IMR-90 (cell line): ENCODE results near the gene RBM34. TPM values are rescaled to one million over a fixed set of nuclear protein-coding genes. Genes with fewer than 3 reads are reported as not detected.

ENCODE experiments used
- ATAC-seq: fragments of 200-7000 bp; cut with Tn5 transposase; 2 replicates; pipeline ENCODE4 v1.9.1; 2020; ENCODE audit warnings: low read depth, mild to moderate bottlenecking, moderate library complexity
- BruUV-seq: library from RNA; stranded (reverse); fragments of 400-500 nt; replicated peaks from 2 replicates; lab custom pipeline; 2021; lab: Mats Ljungman, UMichigan
- CTCF ChIA-PET: fragments of 300-600 bp; formaldehyde crosslinking; extraction: SDS; loops from one replicate; lab custom pipeline; 2021; ENCODE audit warnings: antibody characterized with exemption; lab: Yijun Ruan, JAX
- POLR2A ChIA-PET: fragments of 300-600 bp; sonication (Branson Sonifier 250); formaldehyde crosslinking; loops from one replicate; lab custom pipeline; 2022; ENCODE audit warnings: antibody characterized with exemption; ENCODE audit not compliant: unreplicated experiment; lab: Charles Lee
- DNase-seq: peaks from one replicate; pipeline ENCODE4 v3.0.0; 2013
- H2AFZ ChIP-seq: replicated peaks from 2 replicates; pipeline ENCODE3; 2013; ENCODE audit warnings: low read length, mild to moderate bottlenecking; ENCODE audit not compliant: poor library complexity
- H2AK5ac ChIP-seq: 2 replicates; pipeline ENCODE4 v1.6.1; 2013; ENCODE audit warnings: low read depth, low read length, inconsistent platforms
- H2AK9ac ChIP-seq: replicated peaks from 2 replicates; pipeline ENCODE3; 2013; ENCODE audit warnings: mild to moderate bottlenecking, low read depth, low read length, moderate library complexity; ENCODE audit not compliant: poor library complexity
- H2BK120ac ChIP-seq: 2 replicates; pipeline ENCODE4 v1.6.1; 2013; ENCODE audit warnings: low read depth, low read length, inconsistent platforms
- H2BK15ac ChIP-seq: 3 replicates; pipeline ENCODE4 v1.6.1; 2013; ENCODE audit warnings: low read depth, low read length, inconsistent platforms
- H2BK20ac ChIP-seq: 2 replicates; pipeline ENCODE4 v1.6.1; 2013; ENCODE audit warnings: low read depth, mild to moderate bottlenecking, inconsistent platforms, low read length, moderate library complexity
- H2BK5ac ChIP-seq: 2 replicates; pipeline ENCODE4 v1.6.1; 2013; ENCODE audit warnings: mild to moderate bottlenecking, low read depth, low read length, inconsistent platforms; ENCODE audit not compliant: poor library complexity, severe bottlenecking
- H3K14ac ChIP-seq: replicated peaks from 2 replicates; pipeline ENCODE4 v1.6.1; 2013; ENCODE audit warnings: low read depth, low read length, inconsistent platforms
- H3K18ac ChIP-seq: 2 replicates; pipeline ENCODE4 v1.6.1; 2013; ENCODE audit warnings: low read depth, low read length, control low read depth
- H3K23ac ChIP-seq: 2 replicates; pipeline ENCODE4 v1.6.1; 2013; ENCODE audit warnings: low read depth, low read length, inconsistent platforms
- H3K27ac ChIP-seq: 2 replicates; pipeline ENCODE4 v1.5.1; 2013; ENCODE audit warnings: mild to moderate bottlenecking, control low read depth, low read length; ENCODE audit not compliant: insufficient read depth
- H3K27me3 ChIP-seq: 2 replicates; pipeline ENCODE4 v1.6.1; 2013; ENCODE audit warnings: low read length; ENCODE audit not compliant: control insufficient read depth, insufficient read depth
- H3K36me3 ChIP-seq: 2 replicates; pipeline ENCODE4 v1.6.1; 2013; ENCODE audit warnings: low read length, mixed read lengths; ENCODE audit not compliant: control insufficient read depth, insufficient read depth
- H3K4ac ChIP-seq: 2 replicates; pipeline ENCODE4 v1.6.1; 2013; ENCODE audit warnings: low read depth, low read length, inconsistent platforms
- H3K4me1 ChIP-seq: 2 replicates; pipeline ENCODE4 v1.6.1; 2013; ENCODE audit warnings: low read length, mixed read lengths; ENCODE audit not compliant: control insufficient read depth, insufficient read depth
- H3K4me2 ChIP-seq: 2 replicates; pipeline ENCODE4 v1.6.1; 2013; ENCODE audit warnings: low read depth, mild to moderate bottlenecking, control low read depth, low read length, moderate library complexity
- H3K4me3 ChIP-seq: 2 replicates; pipeline ENCODE4 v1.5.1; 2013; ENCODE audit warnings: low read depth, mild to moderate bottlenecking, control low read depth, low read length, moderate library complexity; ENCODE audit not compliant: insufficient read depth
- H3K56ac ChIP-seq: 2 replicates; pipeline ENCODE4 v1.6.1; 2013; ENCODE audit warnings: low read length, inconsistent platforms; ENCODE audit not compliant: insufficient read depth; ENCODE audit errors: extremely low read depth
- H3K79me1 ChIP-seq, 2 experiments: 2 replicates each; pipeline ENCODE4 v1.6.1; 2013; ENCODE audit warnings: low read length in 2 of 2, inconsistent platforms in 1 of 2, low read depth in 1 of 2
- H3K9ac ChIP-seq: 2 replicates; pipeline ENCODE4 v1.6.1; 2013; ENCODE audit warnings: low read depth, low read length, control low read depth
- H3K9me1 ChIP-seq: 2 replicates; pipeline ENCODE4 v1.6.1; 2013; ENCODE audit warnings: low read length, inconsistent platforms; ENCODE audit not compliant: insufficient read depth
- H3K9me3 ChIP-seq: 2 replicates; pipeline ENCODE4 v1.6.1; 2013; ENCODE audit warnings: low read length; ENCODE audit not compliant: control insufficient read depth, insufficient read depth
- H4K20me1 ChIP-seq: 2 replicates; pipeline ENCODE4 v1.6.1; 2013; ENCODE audit warnings: low read length, inconsistent platforms; ENCODE audit not compliant: insufficient read depth
- H4K5ac ChIP-seq: 2 replicates; pipeline ENCODE4 v1.6.1; 2013; ENCODE audit warnings: mild to moderate bottlenecking, low read depth, low read length, control low read depth
- H4K8ac ChIP-seq, 2 experiments: 2 replicates each; pipeline ENCODE4 v1.6.1; 2013; ENCODE audit warnings: low read depth in 2 of 2, low read length in 2 of 2, control low read depth in 1 of 2, inconsistent platforms in 1 of 2
- H4K91ac ChIP-seq: 2 replicates; pipeline ENCODE4 v1.6.1; 2013; ENCODE audit warnings: low read depth, low read length, inconsistent platforms; ENCODE audit not compliant: insufficient read depth
- BHLHE40 ChIP-seq: fragments of 150-350 bp; IDR thresholded peaks from 2 replicates; pipeline ENCODE4 v1.6.1; 2016; ENCODE audit warnings: mild to moderate bottlenecking, low read depth, low read length
- CEBPB ChIP-seq: IDR thresholded peaks from 2 replicates; pipeline ENCODE4 v1.6.1; 2012; ENCODE audit warnings: low read depth, low read length, improper control_type of control experiment
- CHD1 ChIP-seq: IDR thresholded peaks from 2 replicates; pipeline ENCODE4 v1.6.1; 2012; ENCODE audit warnings: low read depth, low read length, improper control_type of control experiment
- ELK1 ChIP-seq: fragments of 150-350 bp; IDR thresholded peaks from 2 replicates; pipeline ENCODE4 v1.6.1; 2016; ENCODE audit warnings: low read depth, mild to moderate bottlenecking, low read length, moderate library complexity, borderline replicate concordance
- FOS ChIP-seq: fragments of 150-350 bp; IDR thresholded peaks from 2 replicates; pipeline ENCODE4 v1.6.1; 2016; ENCODE audit warnings: low read depth, low read length
- MAFK ChIP-seq: IDR thresholded peaks from 2 replicates; pipeline ENCODE4 v1.6.1; 2012; ENCODE audit warnings: low read depth, low read length, improper control_type of control experiment
- MAZ ChIP-seq: IDR thresholded peaks from 2 replicates; pipeline ENCODE4 v1.6.1; 2012; ENCODE audit warnings: low read depth, mild to moderate bottlenecking, low read length, improper control_type of control experiment, moderate library complexity, borderline replicate concordance
- MXI1 ChIP-seq: IDR thresholded peaks from 2 replicates; pipeline ENCODE4 v1.6.1; 2012; ENCODE audit warnings: low read depth, mild to moderate bottlenecking, low read length, moderate library complexity, borderline replicate concordance
- NFE2L2 ChIP-seq: fragments of 150-350 bp; IDR thresholded peaks from 2 replicates; pipeline ENCODE4 v1.6.1; 2016; ENCODE audit warnings: low read depth, mild to moderate bottlenecking, low read length
- POLR2A ChIP-seq: IDR thresholded peaks from 2 replicates; pipeline ENCODE4 v1.6.1; 2012; ENCODE audit warnings: mild to moderate bottlenecking, low read depth, low read length
- RAD21 ChIP-seq: IDR thresholded peaks from 2 replicates; pipeline ENCODE4 v1.6.1; 2012; ENCODE audit warnings: low read length, improper control_type of control experiment
- RCOR1 ChIP-seq: IDR thresholded peaks from 2 replicates; pipeline ENCODE4 v1.6.1; 2012; ENCODE audit warnings: mild to moderate bottlenecking, low read length, improper control_type of control experiment; ENCODE audit not compliant: insufficient replicate concordance
- RFX5 ChIP-seq: IDR thresholded peaks from 2 replicates; pipeline ENCODE4 v1.8.0; 2012; ENCODE audit warnings: low read depth, mild to moderate bottlenecking, low read length, moderate library complexity
- SMC3 ChIP-seq: fragments of 150-350 bp; IDR thresholded peaks from 2 replicates; pipeline ENCODE4 v1.6.1; 2016; ENCODE audit warnings: low read depth, mild to moderate bottlenecking, antibody characterized with exemption, low read length, moderate library complexity
- USF2 ChIP-seq: fragments of 150-350 bp; IDR thresholded peaks from 2 replicates; pipeline ENCODE4 v1.6.1; 2017; ENCODE audit warnings: mild to moderate bottlenecking, antibody characterized with exemption, low read length, low read depth
- WGBS, 2 experiments: methylation state at CpG; one replicate each; pipeline versions ENCODE4 v1.1.5 to v1.1.7; 2013; ENCODE audit warnings: missing lambda C conversion rate in 2 of 2; ENCODE audit not compliant: insufficient read length in 1 of 2; ENCODE audit errors: extremely low coverage in 2 of 2; 5-methylcytosine and 5-hydroxymethylcytosine counted together
- dilution Hi-C: fragments of 300-500 bp; cut with HindIII; formaldehyde crosslinking; loops from one replicate; pipeline ENCODE4 v1.14.3; 2018; ENCODE audit warnings: low sequenced_read_pairs; ENCODE audit not compliant: unreplicated experiment
- in situ Hi-C: fragments of 300-500 bp; cut with MboI; formaldehyde crosslinking; loops from 3 replicates; pipeline ENCODE4 v1.14.3; 2019; ENCODE audit warnings: low sequenced_read_pairs, inconsistent platforms, mixed read lengths
- intact Hi-C: fragments of 100-400 bp; cut with micrococcal nuclease; formaldehyde crosslinking; loops from 2 replicates; pipeline ENCODE4 v1.10.0; 2022
- polyA plus RNA-seq, 3 experiments: library from polyadenylated mRNA; depleted of rRNA; stranded (reverse); fragments of >200 nt; gene quantifications; 2 replicates each; pipeline ENCODE4 v1.2.3, GENCODE V29; 2012; ENCODE audit warnings: low replicate concordance in 1 of 3
- total RNA-seq: library from RNA; depleted of rRNA; stranded (reverse); fragments of >200 nt; gene quantifications from 2 replicates; pipeline ENCODE4 v1.2.3, GENCODE V29; 2012
- TF ChIP-seq, protein P1 (sequence below): conservative IDR thresholded peaks from 2 replicates; pipeline ENCODE4 v1.5.1; 2012; ENCODE audit warnings: mild to moderate bottlenecking, low read depth, low read length, improper control_type of control experiment

Gene RBM34
- total and polyA plus RNA-seq, 2 of the 4 experiments (the other 2 are of a cell fraction): 28.7 to 34.0 TPM

- no peak overlapping the region for H2BK5ac ChIP-seq
- H3K18ac ChIP-seq: no peak overlapping the region
- no peak overlapping the region for H2AFZ ChIP-seq
- H3K36me3 ChIP-seq: peaks cover 23% of the 10 kb centered on the region
- no peak overlapping the region for H4K8ac ChIP-seq
- no peak overlapping the region for H2AK9ac ChIP-seq
- 60% methylated on average over 2 of the region's 6 CpGs; no CpG with 5 or more reads in 1 of the 2 experiments for WGBS, 2 experiments
- H3K9me1 ChIP-seq: no peaks in the 10 kb centered on the region; the same call in 1 of the 2 replicates
- H3K27me3 ChIP-seq: no peaks in the 10 kb centered on the region
- no TSS peak for BruUV-seq
- H3K27ac ChIP-seq: no peak overlapping the region
- H4K91ac ChIP-seq: no peak overlapping the region
- DNase-seq (no peak), ATAC-seq (no peak)
- no peak overlapping the region for H3K4me3 ChIP-seq
- peaks cover 9 to 13% of the 10 kb centered on the region in 2 experiments for H3K79me1 ChIP-seq
- H4K5ac ChIP-seq: no peak overlapping the region
- no peak overlapping the region for H2BK120ac ChIP-seq
- no peak overlapping the region for H3K9ac ChIP-seq
- POLR2A ChIA-PET: no interaction called here
- no peak overlapping the region for H2BK20ac ChIP-seq
- H3K23ac ChIP-seq: no peak overlapping the region
- TF ChIP-seq BHLHE40 (no peak), MAFK (no peak), POLR2A (no peak), RFX5 (no peak), RCOR1 (no peak), CHD1 (no peak), USF2 (no peak), NFE2L2 (no peak), MAZ (no peak), FOS (no peak), SMC3 (no peak), MXI1 (no peak), CEBPB (no peak), ELK1 (no peak), RAD21 (no peak)
- TF ChIP-seq, protein P1, sequence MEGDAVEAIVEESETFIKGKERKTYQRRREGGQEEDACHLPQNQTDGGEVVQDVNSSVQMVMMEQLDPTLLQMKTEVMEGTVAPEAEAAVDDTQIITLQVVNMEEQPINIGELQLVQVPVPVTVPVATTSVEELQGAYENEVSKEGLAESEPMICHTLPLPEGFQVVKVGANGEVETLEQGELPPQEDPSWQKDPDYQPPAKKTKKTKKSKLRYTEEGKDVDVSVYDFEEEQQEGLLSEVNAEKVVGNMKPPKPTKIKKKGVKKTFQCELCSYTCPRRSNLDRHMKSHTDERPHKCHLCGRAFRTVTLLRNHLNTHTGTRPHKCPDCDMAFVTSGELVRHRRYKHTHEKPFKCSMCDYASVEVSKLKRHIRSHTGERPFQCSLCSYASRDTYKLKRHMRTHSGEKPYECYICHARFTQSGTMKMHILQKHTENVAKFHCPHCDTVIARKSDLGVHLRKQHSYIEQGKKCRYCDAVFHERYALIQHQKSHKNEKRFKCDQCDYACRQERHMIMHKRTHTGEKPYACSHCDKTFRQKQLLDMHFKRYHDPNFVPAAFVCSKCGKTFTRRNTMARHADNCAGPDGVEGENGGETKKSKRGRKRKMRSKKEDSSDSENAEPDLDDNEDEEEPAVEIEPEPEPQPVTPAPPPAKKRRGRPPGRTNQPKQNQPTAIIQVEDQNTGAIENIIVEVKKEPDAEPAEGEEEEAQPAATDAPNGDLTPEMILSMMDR: no peak
- dilution Hi-C loops (no loop called here), intact Hi-C loops (no loop called here), in situ Hi-C loops (no loop called here)
- no peak overlapping the region for H2BK15ac ChIP-seq
- H3K9me3 ChIP-seq: no peaks in the 10 kb centered on the region
- no peak overlapping the region for H3K4ac ChIP-seq
- no peak overlapping the region for H3K14ac ChIP-seq
- H3K56ac ChIP-seq: no peak overlapping the region
- 0 out of 2 replicates have a peak, but pooled peaks cover 1% of the 10 kb centered on the region for H3K4me1 ChIP-seq
- CTCF ChIA-PET: no interaction called here
- no peak overlapping the region for H3K4me2 ChIP-seq
- no peak overlapping the region for H2AK5ac ChIP-seq
- H4K20me1 ChIP-seq: peaks cover 12% of the 10 kb centered on the region
Observed at GRCh38 chr1:235131961-235132360, 29.1 kb downstream of the RBM34 start.
